HG02642 (cell line): Measurements from ENCODE around the gene HCN2.
"Not testable (repeated sequence)": the region's sequence is repeated elsewhere in the genome, so short reads cannot be mapped to it uniquely, and the experiment has no call there.

Source experiments
- ATAC-seq: cut with Tn5 transposase; IDR thresholded peaks from one replicate; pipeline ENCODE4 v1.9.1; 2021; ENCODE audit warnings: mild to moderate bottlenecking; ENCODE audit not compliant: unreplicated experiment, poor library complexity

HCN2 gene

GRCh38 chr19:584240-585001 lies 5.3 kb upstream of the HCN2 start:
- ATAC-seq, result no peak

DNA sequence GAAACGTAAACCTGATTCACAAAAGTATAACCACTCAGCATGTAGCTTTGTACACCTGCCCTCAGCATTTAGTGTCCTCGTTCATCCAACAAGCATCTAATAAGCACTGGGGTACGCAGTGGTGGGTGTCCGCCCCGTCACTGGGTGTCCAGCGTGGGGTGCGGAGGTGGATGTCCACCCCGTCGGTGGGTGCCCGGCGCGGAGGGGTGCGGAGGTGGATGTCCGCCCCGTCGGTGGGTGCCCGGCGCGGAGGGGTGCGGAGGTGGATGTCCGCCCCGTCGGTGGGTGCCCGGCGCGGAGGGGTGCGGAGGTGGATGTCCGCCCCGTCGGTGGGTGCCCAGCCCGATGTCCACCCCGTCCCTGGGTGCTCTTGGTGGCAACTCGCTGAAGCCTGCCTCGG lies 4.5 kb upstream of the HCN2 start:
- ATAC-seq, result not testable (repeated sequence)

DNA sequence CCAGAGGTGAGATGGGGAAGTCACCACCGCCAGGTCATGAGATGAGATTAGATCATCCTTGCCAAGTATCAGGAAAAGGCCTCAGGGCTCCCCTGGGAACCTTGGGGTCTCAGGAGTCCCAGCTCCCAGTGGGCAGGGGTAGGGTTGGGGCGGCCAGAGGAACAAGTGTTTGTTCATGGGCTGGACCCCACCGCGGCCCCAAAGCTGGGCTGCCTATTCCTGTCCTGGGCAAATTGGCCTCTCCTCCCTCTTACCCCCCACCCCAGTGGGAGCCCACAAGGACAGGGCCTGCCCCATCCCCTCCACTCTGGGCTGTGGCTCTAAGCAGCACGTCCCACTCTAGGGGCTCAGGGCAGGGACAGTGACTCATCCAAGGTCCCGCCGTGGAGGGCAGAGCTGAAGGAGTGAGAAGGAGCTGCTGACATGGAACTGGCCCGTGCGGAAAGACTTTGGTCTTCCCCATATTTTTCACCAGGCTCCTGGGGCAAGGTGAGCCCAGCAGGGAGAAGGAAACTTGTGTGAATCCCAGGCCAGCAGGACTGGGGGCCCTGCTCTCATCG lies 4.0 kb upstream of the HCN2 start:
- ATAC-seq, result no peak

- no peak for ATAC-seq
These were observed 1.5 kb upstream of the HCN2 start for GRCh38 chr19:588093-588740.

DNA sequence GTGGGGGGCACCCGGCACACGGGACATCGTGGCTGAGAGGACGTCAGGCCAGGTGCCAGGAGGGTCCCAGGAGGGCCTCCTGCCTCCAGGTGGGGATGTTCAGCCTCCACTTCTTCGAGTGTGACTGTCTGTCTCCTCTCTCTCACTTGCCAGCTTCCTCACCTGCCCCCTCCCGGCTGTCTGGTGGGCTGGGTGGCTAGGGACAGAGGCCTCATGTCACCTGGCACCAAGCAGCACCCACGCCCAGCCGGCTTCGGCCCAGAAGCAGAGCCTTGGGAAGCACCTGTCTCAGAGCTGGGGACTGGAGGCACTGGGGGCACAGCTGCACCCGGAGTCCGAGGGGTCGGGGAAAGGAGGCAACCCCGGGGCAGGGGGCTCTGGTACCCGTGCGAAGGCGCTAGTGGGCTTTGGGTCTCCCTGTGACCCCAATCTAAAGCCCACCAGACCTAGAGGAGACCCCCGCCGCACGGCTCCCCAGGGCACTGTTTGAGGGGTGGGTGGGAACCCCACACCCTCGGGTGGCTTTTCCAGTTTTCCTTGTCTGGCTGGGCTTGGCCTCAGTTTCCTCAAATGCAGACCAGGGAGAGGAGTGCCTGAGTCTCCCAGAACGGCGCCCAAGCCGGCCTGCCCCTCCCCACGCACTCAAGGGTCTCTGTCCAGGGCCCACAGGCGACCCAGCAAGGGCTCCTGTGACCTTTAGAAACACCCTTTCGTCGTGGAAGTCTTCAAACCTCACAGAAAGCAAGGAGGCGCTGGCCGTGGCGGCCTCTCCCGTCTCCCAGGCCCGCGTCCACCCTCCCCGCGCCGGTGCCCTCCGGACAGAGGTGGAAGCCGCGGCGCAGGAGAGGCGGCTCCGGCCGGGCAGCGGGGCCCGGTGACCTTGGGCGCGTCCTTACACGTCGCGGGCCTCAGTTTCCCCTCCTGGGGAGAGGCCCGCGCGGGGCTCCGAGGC lies 664 bp upstream of the HCN2 start:
- ATAC-seq, result no peak

DNA sequence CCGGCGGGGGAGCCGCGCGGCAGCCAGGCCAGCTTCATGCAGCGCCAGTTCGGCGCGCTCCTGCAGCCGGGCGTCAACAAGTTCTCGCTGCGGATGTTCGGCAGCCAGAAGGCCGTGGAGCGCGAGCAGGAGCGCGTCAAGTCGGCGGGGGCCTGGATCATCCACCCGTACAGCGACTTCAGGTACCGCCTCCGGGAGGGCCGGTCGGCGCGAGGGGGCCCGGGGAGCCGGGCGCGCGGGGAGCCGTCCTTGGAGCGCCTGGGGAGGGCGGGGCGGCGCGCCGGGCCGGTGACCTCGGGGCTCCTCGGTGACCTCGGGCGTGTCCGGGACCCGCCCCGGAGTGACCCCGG lies 690 bp downstream of the HCN2 start:
- no peak for ATAC-seq

DNA sequence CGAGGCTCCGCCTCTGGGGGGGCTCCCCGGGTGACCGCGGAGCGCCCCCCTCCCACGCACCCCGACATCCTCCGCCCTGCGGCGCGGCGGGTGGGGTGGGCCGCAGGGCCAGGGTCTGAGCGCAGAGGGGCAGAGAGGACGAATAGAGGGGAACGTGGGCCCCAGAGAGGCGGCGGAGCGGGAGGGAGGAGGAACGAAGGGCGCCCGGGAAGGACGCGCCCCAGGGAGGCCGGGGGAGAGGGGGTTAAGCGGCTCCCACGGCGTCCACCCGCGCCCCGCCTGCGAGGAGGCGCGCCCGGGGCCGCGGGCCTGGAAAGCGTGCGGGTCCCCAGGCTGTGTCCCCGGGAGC lies 1.0 kb downstream of the HCN2 start:
- ATAC-seq, result no peak

- no peak for ATAC-seq
These were observed 1.6 kb downstream of the HCN2 start for GRCh38 chr19:591099-591958.

GRCh38 chr19:592101-592500 lies 2.4 kb downstream of the HCN2 start:
- ATAC-seq, result no peak

DNA sequence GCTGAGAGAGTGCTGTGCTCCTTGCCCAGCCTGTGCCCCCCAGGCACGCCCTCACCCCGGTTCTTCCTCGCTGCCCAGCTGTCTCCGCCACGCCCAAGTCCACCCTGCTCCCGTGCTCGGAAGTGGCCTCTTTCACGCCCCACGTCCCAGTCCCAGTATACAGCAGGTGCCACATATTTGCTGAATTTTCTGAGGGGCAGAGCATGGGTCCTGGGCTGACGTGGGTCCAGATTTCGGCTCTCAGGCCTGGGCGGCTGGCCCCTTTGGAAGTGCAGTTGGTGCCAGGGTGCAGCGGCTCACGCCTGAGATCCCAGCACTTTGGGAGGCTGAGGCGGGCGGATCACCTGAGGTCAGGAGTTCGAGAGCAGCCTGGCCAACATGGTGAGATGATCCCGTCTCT lies 3.4 kb downstream of the HCN2 start:
- no peak for ATAC-seq

DNA sequence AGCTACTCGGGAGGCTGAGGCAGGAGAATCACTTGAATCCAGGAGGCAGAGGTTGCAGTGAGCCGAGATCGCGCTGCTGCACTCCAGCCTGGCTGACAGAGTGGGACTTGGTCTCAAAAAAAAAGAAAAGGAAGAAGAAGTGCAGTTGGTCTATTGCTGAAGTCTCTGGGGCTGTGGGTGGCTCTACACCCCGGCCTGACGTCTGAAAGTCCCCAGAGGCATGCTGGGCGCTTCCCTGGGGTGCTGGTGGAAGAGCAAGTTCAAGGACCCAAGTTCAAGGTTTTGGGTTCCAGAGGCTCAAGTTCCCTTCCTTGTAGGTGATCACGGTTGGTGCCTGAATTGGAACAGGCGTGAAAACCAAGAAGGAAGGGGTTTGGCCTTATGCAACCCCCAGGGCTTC lies 3.8 kb downstream of the HCN2 start:
- ATAC-seq, result no peak

- no peak for ATAC-seq
These were observed 4.7 kb downstream of the HCN2 start for GRCh38 chr19:594265-594870.

DNA sequence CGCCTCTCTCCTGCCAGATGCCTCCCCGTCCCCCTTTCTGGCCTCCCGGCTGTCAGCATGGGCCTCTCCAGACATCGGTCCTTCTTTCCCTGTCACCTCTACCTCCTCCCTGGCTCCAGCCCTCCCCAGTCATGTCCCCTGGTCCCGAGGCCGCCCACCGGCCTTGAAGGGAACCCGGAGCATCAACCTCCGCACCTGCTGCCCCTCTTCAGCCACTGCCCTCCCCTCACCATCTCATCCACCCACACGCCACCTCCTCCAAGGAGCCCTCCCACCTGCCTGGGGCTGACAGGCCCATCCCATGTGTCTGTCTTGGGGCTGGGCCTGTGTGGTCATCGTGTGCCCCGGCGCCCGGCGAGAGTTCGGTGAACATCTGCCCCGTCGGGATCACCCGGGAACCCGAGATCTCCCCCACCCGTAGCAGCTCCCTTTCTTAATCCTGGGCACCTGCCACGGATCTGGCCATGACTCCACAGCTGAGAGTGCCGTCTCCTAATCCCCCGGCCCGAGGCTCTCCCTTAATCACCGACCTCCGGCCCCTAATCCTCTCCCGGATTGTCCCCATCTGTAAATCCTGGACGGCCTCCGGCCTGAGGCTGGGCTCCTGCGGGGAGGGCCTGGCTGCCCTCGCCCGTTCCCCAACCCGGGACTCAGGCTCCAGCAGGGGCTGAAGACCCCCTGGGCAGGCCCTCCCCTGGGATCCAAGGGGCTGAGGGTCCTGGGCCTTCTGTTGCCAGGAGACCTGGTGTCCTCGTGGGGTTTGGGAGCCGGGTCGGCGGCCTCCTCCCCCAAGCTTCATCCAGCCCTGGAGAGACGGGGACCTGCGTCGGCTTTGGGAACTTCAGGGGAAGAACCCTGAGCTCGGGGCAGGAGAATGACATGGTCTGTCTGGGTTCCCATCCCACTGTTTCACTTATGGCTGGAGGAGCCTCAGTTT lies 5.9 kb downstream of the HCN2 start:
- no peak for ATAC-seq

DNA sequence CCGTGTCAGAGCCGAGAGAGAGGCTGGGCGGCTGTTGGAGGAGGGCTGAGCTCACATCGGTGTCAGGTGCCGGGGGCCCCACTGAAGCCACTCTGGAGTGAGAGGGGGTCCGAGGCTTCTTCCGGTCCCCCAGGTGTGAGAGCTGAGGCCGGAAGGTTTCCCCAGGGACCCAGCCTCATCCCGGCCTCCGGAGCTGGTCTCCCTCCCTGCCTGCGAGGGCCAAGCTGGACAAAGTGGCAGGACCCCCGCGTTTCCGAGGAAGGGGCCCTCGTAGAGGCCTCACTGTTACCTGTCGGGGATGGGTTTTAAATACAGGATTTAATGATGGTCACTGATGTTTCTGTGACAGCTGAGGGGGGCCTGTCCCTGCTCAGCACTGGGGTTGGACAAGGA lies 6.6 kb downstream of the HCN2 start:
- no peak for ATAC-seq

- ATAC-seq, result no peak
These were observed 8.0 kb downstream of the HCN2 start for GRCh38 chr19:597406-598315.

DNA sequence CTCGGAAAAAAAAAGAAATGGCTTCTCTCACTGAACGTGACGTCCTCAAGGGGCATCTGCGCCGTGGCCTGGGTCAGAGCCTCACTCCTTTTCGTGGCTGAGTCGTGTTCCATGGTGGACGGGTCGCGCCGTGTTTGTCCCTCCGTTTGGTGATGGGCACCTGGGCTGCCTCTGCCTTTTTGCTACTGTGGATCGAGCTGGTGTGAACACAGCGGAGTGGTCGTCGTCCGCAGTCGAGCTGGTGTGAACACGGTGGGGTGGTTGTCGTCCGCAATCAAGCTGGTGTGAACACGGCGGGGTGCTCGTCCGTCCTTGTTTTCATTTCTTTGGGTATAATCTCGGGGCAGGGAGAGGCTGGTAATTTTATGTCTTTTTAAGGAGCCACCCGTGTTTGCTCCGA lies 11.6 kb downstream of the HCN2 start:
- ATAC-seq, result no peak

DNA sequence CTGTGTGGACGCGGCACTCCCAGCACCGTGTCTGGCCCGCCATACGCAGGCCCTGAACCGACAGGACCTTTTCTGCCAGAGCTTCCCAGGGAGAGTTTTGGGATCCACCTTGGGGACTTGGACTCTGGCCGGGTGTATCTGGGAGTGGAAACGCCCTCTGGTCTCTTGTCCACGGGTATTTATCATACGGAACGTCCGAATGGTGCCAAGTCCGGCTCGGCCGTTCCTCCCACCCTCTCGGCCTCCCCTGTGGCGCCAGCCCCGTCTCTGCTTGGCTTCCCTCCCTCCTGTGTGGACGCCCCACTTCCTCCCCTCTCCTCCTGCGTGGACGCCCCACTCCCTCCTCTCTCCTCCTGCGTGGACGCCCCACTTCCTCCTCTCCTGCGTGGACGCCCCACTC lies 12.1 kb downstream of the HCN2 start:
- no peak for ATAC-seq
